Suppressor macrophage (primary cell): ENCODE measurements around the gene MSI2.

Experiments
- DNase-seq, 4 experiments: peaks; one replicate each; pipeline ENCODE4 v3.0.0-alpha.2; 2020 to 2022

The MSI2 gene

DNA sequence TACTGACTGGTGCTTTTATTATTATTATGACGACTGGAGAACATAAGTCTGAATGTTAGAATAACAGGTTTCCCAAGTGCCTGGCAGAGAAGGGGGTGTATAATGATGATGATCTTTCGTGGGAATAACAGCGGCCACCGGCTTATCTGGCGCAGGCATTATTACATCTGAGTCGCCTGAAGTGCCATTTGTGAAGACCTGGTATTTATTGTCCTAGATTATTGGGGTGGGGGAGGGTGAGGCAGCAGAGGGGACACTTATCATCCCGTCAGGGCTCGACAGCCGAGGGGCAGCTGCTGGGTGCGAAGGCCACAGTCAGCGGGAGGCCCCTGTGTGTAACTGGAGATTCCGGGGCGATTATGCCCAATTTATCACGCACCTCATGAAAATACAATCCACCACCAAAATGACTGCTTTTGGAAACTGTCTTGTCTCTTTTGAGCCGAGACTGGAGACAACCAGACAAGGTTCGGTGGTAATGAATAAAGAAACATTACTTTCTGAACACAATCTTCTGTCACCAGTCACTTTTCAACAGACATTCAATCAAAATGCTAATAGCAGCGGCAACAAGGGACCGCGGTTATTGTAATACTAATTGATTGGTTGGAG, 289.5 kb downstream of the MSI2 start:
- no peak for DNase-seq

DNA sequence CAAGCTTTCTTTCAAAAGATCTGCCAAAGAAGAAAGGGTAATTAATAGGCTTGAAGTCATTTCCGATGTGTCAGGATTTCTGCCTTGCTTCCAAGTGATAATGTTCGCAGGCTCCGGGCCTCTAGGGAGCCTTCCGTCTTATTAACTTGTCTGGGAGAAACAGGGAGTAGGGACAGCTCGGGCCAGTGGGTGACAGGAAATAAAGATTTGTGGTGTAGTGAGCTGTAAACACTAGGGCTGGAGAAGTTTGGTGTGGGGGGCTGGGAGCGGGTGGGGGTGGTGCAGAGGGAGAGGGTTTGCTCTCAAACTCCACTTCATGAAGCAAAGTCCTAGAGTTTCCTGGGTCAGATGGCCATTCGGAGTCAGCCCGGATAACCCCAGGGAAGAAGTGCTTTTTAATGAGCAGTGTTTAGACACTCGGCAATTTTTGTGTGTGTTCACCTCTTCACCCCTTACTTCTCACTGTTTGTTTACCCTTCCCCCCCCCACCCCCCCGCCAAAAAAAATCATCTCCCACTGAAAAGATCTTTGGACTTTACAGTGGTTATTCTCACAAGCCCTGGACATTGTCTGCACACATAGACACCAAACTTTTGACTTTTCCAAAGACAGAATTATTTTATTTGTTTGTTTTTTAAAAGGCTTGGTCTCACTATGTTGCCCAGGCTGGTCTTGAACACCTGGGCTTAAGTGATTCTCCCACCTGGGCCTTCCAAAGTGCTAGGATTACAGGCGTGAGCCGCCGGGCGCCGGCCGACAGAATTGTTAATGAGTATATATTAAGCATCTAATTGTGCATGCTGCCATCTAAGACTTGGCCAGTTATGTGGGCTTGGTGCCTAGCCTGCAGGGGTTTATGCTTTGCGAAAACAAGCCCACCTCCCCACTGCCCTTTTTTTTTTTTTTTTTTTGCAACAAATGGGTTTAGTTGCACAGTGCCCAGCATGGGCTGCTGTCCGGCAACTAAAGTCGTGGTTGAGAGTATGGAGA, 292.4 kb downstream of the MSI2 start:
- DNase-seq = no peak

DNA sequence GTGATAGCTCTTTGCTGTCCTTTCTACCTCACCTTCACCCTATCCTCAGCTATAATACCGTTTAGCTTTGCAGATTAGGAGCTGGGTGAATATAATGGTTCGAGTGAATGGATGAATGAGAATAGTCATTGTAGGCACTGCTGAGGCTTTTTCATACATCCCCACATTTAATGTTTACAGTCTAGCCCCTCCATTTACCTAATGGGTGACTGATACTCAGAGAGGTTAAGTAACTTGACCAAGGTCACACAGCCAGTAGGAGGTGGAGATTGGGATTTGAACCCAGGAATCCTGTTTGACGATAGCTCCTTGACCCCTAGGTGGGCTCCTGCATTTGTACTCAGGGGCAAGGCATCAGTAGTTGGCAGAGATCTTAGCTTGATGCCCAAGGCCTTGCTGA, 293.1 kb downstream of the MSI2 start:
- no peak for DNase-seq

DNA sequence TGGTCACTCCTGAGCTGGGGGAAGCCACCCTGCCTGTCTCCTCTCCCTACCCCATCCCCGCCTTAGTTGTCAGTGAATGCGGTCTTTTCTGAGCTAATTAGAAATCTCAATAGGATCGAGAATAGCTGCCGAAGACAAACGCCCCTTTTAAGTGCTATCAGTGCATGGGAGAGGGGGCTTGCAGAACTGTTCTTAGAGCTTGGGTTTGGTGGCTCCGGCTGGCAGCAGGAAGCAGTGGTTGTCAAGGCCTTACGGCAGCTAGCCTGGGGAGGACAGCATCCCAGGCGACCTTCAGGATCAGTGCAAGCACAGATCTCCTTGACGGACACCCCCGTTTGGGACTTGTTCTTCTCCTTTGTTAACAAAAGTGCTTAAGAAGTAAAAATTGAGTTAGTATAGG, 293.7 kb downstream of the MSI2 start:
- DNase-seq = no peak

DNA sequence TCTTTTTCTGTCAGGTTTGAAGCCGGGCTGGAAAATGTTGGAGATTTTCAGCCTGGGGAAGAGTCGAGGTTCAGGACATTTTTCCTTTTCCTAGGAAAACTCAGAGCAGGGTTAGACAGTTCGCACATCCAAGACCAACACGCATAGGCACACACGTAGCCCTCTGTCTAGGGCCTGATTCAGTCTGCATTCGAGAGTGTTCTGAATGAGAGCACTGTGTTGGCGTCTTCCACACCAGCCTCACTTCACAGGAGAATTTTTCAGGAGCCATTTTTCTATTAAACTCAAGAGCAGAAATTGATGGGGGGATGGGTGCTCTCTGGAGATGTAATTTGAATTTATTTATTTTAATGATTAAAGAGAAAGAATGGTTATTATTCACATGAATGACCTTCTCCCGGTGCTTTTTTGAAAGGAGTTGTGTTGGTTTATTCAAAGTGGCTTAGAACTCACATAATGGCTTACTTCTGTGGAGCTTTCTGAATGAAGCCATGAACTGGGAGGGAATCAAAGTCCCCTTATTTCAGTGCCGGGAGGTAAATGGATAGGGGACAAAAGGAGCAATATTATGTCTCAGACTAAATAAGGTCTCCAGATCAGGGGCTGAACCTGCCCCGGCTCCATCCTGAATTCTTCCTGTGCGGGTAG, 294.5 kb downstream of the MSI2 start:
- no peak for DNase-seq

DNA sequence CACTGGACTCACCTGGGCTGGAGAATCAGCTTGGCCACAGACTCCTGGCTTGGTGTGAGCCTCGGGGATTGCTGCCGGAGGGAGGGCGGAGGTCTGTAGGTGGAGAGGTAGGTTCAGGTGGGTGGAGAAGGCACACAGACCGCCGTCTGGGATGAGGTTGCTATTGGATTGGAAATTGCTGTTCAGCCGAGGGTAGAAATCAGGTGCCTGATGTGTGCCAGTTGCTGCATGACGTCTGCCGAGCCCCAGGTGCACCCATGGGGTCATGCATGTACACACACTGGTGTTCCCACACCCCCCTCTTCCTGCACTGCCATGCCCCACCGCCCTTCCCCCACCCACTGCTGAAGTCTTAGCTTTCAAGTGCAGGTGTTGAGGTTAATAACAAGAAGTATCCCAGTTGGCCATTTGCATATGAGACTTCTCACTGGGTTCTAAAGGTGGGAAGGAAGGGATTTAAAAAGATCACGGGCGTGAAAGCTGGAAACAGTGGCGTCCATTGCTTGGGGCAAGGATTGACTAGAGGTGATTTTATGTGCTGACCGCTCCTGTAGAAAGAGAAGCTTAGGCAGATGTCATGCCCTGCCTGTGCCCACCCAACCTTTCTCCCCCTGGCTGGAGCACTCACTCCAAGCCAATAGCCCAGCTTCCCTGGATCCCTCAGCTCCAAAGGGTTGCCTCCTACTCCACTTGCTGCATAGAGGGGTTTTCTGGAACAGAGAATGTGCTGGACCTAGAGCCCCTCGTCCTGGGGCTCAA, 295.2 kb downstream of the MSI2 start:
- no peak for DNase-seq

DNA sequence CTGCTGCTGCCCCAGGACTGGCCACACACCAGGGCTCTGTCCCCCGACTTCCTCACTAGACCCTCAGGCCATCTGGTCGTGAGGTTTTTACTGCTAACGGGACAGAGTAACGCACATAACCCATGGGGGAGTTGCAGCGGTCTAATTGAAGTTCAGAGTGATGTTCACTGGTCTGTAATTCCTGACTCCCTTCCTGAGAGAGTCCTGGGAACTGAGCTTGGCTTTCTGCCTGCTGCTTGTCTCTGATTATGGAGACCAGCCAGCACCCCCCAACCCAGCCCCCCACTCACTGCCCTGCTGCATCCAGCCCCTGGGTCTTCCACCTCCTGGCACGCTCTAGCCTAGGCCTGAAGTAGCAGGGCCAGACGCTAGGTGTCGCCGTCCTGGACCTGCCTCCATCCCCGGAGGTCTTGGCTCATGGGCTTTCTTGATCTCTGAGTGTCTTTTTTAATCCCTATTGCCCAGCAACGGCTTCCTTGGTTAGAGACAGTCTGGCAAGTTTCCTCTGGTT, 295.8 kb downstream of the MSI2 start:
- no peak for DNase-seq

DNA sequence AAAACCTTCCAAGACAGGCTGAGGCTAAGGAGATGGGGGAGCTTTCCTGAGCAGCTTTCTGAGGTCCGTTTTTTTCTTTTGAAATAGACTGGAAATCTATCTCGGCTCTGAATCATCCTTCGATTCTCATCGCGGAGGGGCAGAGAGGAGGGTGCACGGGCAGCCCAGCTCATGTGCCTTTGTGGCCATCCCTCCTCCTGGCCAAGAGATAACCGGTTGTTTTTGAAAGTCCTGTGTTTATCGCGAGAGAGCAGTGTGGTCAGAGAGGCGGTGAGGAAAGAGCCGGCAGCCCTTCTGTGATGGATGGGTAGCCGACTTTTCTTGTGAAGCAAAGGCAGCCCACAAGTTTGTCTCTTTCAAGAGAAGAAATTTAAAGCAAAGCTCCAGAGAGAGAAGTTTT, 297.2 kb downstream of the MSI2 start:
- no peak for DNase-seq

DNA sequence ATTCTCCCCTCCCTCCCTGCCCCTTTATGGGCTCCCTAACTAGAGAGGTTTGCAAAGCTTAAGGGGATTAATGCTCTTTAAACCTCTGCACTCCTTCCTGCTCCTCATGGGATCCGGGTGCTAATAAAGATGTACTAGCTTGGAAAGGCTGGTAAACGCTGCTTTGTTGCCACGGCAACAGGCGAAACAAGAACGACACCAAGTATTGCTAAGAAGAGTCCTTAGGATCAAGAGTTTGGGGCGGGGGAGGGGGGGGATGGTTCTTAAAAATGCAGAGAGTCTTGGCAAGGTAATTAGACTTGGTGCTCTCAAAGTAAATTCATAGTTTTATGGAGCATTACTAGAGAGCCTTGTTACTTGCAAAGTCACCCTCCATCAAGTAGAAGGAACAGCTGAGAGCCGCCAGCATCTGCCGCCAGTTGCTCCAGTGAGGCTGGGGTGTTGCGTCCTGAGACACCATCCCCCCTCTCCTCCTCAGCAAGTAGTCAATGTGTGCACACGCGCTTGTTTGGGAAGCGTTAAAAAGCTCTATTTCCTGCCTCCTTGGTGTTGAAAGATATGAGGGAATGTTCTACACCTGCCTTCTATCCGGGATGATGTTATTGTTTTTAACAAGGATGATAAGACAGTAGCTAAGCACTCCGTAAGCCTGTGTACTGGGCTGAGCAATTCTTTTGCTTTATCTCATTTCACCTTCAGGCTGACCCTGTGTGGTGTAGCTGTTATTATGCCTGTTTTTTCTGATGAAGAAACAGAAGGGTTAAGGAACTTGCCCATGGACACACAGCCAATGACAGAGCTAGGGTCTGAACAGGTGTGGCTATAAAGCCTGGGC, 297.9 kb downstream of the MSI2 start:
- peak in 3 of 4 experiments; percentile 23 to 46 (median 31) for DNase-seq

DNA sequence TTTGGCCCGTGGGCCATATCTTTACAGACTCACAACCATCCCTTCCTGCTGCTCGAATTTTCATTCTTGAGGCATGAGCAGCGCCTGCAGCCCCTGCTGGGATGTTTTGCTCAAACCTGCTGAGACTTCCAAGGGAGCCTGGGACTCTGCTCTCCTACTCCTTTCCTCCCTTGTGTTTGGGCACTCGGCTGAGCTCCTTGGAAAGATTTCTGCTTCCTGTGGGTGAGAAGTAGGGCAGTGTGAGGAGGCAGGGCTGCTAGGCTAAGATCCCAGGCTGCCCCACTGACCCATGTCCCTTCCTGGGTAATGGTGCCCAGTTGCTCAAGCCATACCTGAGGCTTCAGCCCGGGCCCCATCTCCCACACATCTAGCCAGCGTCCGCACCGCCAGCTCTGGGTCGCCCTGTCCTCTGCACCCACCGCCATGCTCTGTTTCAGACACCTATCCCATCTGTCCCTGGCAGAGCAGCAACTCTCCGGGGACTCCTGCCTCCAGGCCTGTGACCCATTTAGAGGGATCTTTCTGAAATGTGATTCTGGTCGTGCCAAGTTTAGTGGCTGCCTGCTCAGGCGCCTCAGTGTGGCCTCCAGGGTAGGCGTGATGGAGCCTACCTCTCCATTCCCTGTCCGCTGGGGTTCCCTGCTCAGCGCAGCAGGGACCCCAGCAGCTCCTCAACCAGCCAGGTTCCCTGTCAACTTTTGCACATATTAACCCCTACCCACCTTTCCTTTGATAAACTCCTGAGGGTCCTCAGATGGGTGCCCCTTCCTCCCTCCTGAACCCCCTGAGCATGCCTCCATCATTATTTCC, 298.7 kb downstream of the MSI2 start:
- DNase-seq = no peak

DNA sequence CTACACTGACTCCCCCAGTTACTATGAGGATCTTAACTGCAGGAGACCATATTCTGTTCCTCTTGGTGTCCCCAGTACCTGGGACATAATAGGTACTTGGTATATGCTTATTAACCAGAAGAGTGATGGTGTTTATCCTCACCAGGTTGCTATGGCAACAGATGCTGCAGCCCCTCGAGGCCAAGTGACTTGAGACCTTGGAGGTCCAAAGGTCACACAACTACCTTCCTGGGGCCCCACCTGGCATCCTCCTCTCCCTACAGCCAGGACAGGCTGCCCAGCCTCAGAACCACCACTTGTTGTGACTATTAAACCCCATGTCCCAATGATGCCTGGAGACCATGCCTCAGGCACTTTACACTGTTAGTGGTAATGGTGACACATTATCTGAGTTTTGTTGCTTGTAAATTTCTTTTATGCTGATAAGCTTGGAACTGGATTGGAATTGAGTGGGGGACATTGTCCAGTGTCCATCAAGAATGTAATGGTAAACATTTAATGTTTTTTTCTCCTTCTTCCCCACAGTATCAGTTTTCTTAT, 299.4 kb downstream of the MSI2 start:
- no peak for DNase-seq

DNA sequence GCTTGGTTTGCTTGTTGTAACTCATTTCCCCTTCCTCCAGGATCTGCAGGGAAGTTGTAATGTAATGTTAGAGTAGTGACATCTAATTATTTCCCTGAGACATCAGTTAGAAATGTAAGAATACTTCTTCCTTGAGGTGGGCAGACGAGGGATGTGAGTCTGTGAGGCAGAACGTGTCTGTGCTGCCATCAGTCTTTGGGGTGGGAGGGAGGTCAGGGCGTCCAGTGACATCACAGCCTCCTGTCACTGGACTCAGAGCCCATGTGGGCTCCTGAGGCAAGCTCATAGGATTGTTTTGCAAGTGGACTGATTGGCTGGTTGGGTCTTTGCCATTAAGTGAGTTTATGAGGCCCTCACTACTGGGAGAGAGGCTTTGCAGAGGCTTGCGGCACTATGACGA, 300.0 kb downstream of the MSI2 start:
- DNase-seq = peak in 3 of 4 experiments; percentile 19 to 64 (median 39)

DNA sequence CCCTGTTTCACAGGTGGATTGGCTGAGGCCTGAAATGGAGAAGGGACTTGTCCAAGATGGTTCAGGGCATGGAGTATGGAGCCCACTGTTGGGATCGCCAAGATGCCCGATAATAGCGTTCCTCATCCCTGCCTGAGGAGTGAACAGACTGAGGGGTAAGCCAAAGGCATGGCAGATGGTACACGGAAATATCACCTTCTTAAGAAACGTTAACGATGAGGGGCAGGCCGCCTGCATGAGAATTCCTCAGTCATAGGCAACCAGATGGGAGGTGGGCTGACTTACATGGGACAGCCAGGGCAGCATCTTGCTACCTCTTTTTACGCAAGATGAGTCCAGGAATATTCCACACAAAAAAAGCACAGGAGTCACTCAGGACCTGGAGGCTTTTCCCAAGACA, 300.7 kb downstream of the MSI2 start:
- DNase-seq = no peak

DNA sequence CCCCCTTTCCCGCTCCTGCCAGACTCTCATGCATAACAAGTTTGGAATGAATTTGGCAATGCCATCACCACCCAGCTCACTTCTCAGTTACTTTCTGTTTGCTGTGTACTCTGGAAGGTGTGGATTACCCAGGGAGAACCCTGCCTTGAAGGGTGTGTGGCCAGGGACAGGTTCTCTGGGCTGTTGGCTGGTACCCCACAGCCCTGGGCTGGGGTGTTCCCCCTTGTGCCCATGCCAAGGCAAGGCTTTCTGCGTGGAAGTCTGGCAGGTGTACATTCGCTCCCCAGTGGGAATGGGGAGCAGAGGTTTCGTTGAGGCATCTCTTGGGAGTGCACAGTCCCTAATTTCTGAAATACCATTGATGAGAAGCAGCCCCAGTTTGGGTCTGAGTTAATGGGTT, 301.1 kb downstream of the MSI2 start:
- no peak for DNase-seq

DNA sequence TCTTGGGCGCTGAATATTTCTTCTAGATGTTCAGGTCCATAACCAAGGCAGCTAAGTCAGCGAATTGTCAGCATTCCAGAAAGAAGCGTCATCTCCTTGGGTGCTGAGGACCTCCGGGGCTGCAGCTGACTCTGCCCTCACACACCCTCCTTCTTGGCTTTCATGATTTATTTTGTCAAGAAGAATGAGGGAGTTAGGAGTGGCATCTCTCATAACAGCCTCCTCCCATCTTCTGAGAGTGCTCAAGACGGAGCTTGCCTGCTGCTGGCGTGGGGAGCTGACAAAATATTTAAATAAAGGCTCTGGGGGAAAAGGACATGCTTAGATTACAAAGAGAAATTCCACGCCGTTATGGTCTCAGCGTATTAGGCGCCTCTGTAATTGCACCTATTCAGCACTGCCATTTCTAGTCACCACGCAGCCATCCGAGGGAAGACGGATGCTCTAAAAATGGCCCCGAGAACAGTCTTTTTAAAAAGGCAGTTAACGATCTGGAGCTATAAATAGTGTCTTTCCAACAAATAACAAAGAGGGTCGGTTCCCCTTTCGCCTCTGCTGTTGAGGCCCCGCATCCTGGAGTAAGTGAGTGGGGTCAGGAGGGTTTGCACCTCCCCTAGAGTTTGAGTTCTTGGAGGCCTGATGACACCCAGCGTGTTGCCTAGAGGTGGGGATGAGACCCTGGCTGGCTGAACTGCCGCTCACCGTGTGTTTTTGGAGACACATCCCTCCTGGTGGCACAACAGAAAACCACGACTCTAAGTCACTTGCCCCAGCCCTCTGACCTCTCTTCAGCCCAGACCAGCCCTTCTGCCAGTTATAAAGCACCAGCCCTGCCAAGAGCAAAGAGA, 301.7 kb downstream of the MSI2 start:
- DNase-seq = no peak

DNA sequence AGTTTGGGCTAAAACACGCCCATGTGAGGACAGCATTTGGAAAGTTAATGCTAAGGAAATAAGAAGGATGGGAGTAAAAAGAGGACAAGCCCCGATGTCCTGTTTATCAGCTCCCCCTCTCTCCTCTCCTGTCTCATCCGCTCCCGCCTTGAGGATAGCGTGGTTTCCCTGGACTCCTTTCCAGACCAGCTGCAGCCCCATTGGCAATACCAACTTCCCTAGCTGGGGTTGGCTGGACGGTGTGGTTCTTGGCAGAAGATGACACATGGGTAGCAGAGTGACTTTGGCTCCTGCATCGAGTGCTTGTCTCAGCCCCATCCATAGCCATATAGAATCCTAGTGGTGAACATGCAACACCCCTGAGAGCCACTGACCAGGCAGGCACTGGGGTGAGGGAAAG, 302.9 kb downstream of the MSI2 start:
- no peak for DNase-seq

DNA sequence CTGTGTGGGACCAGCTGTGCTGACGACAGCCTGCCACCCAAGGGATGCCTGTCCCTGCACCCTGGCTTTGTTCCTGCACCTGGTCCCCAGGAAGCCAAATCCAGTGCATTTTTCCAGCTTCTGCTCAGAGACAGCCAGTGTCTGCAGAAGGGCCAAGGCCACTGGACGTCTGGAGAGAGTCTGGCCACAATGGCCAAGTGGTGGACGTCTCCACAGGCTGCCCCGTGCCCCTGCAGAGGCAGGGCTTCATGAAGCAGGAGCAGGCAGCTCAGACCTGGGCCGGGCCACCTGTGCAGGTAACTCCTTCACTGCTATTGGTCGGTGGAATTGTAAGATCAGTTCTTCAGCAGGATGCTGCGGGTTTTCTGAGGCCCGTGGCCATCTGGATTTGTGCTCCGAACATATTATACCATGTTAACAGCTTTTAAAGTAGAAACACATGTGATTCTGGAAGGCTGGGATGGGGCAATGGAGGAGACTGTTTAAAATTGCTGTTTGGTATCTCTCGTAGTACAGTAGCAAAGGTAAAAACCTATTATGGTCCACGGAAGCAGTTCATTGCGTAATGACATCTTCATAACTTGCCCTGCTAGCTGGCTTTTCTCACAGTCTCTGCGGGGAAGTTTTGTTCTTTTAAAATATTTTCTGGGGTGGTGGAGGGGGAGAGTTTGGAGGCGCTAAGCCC, 303.5 kb downstream of the MSI2 start:
- DNase-seq = no peak

DNA sequence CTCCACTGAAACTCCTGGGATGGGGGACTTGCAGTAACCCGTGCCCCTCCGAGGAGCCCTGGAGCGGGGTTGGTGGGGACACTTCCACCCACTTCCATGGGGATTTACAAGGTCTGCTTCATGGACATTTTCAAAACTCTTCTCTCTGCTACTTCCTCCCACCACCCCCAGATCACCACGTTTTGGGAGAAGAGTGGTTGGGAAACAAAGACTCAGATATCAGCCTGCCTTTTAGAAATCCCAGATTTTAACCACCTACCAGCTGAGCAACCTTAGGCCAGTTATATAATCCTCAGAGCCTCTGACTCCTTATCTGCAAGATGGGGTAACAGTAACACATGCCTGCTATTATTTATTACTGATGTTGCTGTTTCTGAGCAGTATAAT, 304.0 kb downstream of the MSI2 start:
- DNase-seq = peak in 2 of 4 experiments; percentile 24
